ENCODE measurements around the gene GABPB1.

GABPB1 gene

DNA sequence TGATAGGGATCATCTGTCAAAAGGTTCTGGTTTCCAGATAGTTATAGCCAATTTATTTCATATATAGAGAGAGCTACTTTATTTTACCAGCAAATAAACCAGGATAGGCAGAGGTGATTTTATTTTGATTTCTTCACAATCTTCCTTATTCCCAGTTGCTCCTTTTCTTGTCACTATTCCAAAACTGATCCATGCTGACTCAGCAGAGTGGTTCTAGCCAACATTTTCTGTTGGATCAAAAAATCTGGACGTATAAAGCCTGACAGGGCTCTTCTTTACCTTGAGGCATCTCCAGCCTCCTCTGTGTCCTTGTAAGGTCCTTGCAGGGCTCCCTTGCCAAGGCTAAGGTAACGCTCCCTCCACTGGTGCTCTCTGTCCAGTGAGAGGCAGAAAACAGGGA lies 105.3 kb downstream of the GABPB1 start:
- CTCF ChIA-PET, result interaction anchor here (1.0 to 3.3 kb wide), 5 partner anchors 9 to 21 kb away, joined by 3 to 20 read pairs (median 4); no protein-coding TSS in a partner anchor
- 95% methylated on average over 2 of the region's 2 CpGs for WGBS (ENCODE audit: insufficient coverage)

DNA sequence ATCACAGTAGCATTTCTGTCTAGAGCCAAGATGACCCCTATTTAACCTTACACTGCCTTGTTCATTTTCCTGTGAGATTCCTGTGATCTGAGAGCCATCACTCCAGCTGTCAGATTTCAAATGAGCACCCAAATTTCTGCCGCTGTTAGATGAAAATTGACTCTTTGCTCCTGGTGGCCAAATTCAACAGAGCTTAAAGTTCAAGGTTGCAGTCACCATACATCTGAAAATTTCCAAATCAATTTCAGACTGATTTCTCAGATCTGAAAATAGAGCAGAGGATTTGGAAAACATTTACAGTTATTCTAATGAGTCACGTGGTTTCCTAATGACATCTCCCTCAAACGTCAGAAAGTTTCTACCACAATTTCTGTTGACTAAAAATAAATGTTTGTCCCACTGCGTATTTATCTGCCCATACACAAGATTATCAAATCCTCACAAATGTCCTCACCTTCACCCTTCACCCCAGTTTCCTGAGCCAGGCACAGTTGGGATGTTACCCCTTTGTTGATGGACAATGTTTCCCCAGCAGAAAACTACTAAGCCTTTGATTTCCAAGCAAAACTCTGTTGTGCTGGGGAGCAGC lies 105.9 kb downstream of the GABPB1 start:
- no peak overlapping the region for H3K27ac ChIP-seq (ENCODE audit: insufficient read depth in 1 of 2, low read depth in 1 of 2, low read length in 2 of 2, poor library complexity in 1 of 2, severe bottlenecking in 2 of 2)
- H3K36me3 ChIP-seq (ENCODE audit: control insufficient read depth in 4 of 4, insufficient read depth in 4 of 4, low read length in 3 of 4), result peaks cover 0 to 3% (median 0%) of the 10 kb centered on the region in 4 experiments
- H3K9me3 ChIP-seq (ENCODE audit: control extremely low read depth in 1 of 5, control insufficient read depth in 4 of 5, insufficient read depth in 2 of 5, low read depth in 1 of 5, low read length in 4 of 5), result no peaks in the 10 kb centered on the region
- H3K4me3 ChIP-seq (ENCODE audit: control insufficient read depth in 1 of 7, extremely low read depth in 1 of 7, insufficient read depth in 4 of 7, low read depth in 2 of 7, low read length in 6 of 7), result no peak overlapping the region
- DNase-seq, result peak in 2 of 3 donors; percentile 26 to 37
- CTCF ChIA-PET, result interaction anchor here (0.9 to 3.3 kb wide), 5 partner anchors 9 to 38 kb away, joined by 3 to 20 read pairs (median 4); no protein-coding TSS in a partner anchor
- WGBS (ENCODE audit: insufficient coverage), result 63% methylated on average over 4 of the region's 4 CpGs
- no peaks in the 10 kb centered on the region for H3K27me3 ChIP-seq (replicated peaks in 2 of 5; ENCODE audit: control insufficient read depth in 4 of 5, insufficient read depth in 5 of 5, low read length in 4 of 5)
- POLR2A ChIA-PET, result interaction anchor here (0.8 to 1.1 kb wide), 3 partner anchors 11 to 13 kb away, joined by 4 to 7 read pairs (median 5); no protein-coding TSS in a partner anchor
- peaks cover 8 to 33% (median 25%) of the 10 kb centered on the region in 4 experiments for H3K4me1 ChIP-seq (ENCODE audit: control extremely low read depth in 1 of 4, control insufficient read depth in 4 of 4, insufficient read depth in 4 of 4, low read length in 3 of 4)

More for the DNA sequence above, 105.3 kb downstream of the GABPB1 start:
- H3K4me1 ChIP-seq (ENCODE audit: control extremely low read depth in 1 of 4, control insufficient read depth in 4 of 4, insufficient read depth in 4 of 4, low read length in 3 of 4), result peaks cover 8 to 33% (median 25%) of the 10 kb centered on the region in 4 experiments
- H3K9me3 ChIP-seq (ENCODE audit: control extremely low read depth in 1 of 5, control insufficient read depth in 4 of 5, insufficient read depth in 2 of 5, low read depth in 1 of 5, low read length in 4 of 5), result no peaks in the 10 kb centered on the region
- POLR2A ChIA-PET, result interaction anchor here (0.8 to 1.0 kb wide), 2 partner anchors 12 to 13 kb away, joined by 4 to 5 read pairs; no protein-coding TSS in a partner anchor
- DNase-seq, result no peak
- no peak overlapping the region for H3K4me3 ChIP-seq (ENCODE audit: control insufficient read depth in 1 of 7, extremely low read depth in 1 of 7, insufficient read depth in 4 of 7, low read depth in 2 of 7, low read length in 6 of 7)
- no peak overlapping the region for H3K27ac ChIP-seq (ENCODE audit: insufficient read depth in 1 of 2, low read depth in 1 of 2, low read length in 2 of 2, poor library complexity in 1 of 2, severe bottlenecking in 2 of 2)
- H3K36me3 ChIP-seq (ENCODE audit: control insufficient read depth in 4 of 4, insufficient read depth in 4 of 4, low read length in 3 of 4), result peaks cover 0 to 3% (median 0%) of the 10 kb centered on the region in 4 experiments
- H3K27me3 ChIP-seq (replicated peaks in 2 of 5; ENCODE audit: control insufficient read depth in 4 of 5, insufficient read depth in 5 of 5, low read length in 4 of 5), result no peaks in the 10 kb centered on the region

DNA sequence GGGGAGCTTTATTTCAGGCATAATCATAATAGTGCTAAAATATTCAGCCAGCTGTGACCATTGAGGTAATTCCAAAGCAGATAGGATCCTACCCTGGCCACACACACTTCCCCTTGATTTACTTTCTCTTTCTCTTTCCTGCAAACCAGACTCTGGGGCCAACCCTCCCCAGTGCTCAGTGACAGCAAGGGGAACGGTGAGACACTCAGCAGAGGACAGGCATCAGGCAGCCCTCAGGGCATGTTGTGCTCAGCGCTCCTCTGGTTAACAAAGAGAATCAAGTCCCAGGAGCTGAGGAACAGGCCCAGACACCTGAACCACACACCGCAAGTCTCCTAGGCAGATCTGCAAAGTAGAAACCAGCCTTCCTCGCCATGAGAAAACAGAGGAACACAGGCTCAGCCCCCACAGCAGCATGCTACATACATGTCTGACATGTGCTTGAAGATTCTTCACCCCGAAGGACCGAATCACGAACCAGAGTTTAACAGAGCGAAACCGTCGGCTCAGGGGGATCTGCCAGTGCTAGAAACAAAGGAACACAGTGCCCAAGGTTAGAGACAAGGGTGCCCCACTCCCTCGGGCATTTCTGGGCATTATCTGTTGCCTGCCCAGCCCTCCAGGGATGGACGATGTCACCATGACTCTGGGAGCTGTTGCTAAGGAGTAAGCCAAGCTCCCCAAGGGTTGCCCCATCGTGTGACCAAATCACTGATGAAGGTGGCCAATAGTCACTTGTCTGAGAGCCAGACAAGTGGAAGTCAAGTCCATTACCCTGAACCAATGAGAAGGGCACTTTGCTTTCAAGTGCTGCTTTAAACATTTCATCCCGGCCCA lies 107.0 kb downstream of the GABPB1 start:
- ChIA-PET POLR2A (interaction anchor here (1.1 to 1.3 kb wide), 2 partner anchors 12 to 13 kb away, joined by 7 read pairs; no protein-coding TSS in a partner anchor), CTCF (interaction anchor here (0.9 to 3.3 kb wide), 3 partner anchors 8 to 39 kb away, joined by 3 to 20 read pairs (median 20); no protein-coding TSS in a partner anchor)
- H3K4me1 ChIP-seq (ENCODE audit: control extremely low read depth in 1 of 4, control insufficient read depth in 4 of 4, insufficient read depth in 4 of 4, low read length in 3 of 4), result peaks cover 8 to 33% (median 25%) of the 10 kb centered on the region in 4 experiments
- H3K4me3 ChIP-seq (ENCODE audit: control insufficient read depth in 1 of 7, extremely low read depth in 1 of 7, insufficient read depth in 4 of 7, low read depth in 2 of 7, low read length in 6 of 7), result peak overlapping the region in 5 of 7 experiments; percentile 7 to 50 (median 12)
- WGBS (ENCODE audit: insufficient coverage), result 93% methylated on average over 12 of the region's 14 CpGs
- peak; percentile 41 to 86 (median 71) for DNase-seq
- no peaks in the 10 kb centered on the region for H3K27me3 ChIP-seq (replicated peaks in 2 of 5; ENCODE audit: control insufficient read depth in 4 of 5, insufficient read depth in 5 of 5, low read length in 4 of 5)
- H3K36me3 ChIP-seq (ENCODE audit: control insufficient read depth in 4 of 4, insufficient read depth in 4 of 4, low read length in 3 of 4), result peaks cover 0 to 3% (median 0%) of the 10 kb centered on the region in 4 experiments
- peak overlapping the region in 1 of 2 experiments; percentile 52 for H3K27ac ChIP-seq (ENCODE audit: insufficient read depth in 1 of 2, low read depth in 1 of 2, low read length in 2 of 2, poor library complexity in 1 of 2, severe bottlenecking in 2 of 2)
- H3K9me3 ChIP-seq (ENCODE audit: control extremely low read depth in 1 of 5, control insufficient read depth in 4 of 5, insufficient read depth in 2 of 5, low read depth in 1 of 5, low read length in 4 of 5), result no peaks in the 10 kb centered on the region

DNA sequence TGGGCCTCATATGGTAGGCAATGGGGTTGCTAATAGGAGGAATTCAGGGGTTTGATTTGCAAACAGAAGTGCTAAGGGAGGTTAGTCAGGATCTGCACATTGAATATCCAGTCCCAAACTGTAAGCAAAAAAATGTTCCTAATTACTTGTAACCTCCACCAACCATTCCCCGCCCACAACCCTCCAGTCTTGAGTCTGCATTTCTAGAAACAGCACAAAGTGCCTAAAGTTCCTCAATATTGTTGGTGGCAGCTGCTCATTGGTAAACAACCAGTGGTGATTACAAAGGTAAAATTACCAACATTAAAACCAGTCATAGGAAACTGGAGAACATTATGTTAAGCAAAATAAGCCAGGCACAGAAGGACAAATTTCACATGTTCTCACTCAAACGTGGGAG lies 108.4 kb downstream of the GABPB1 start:
- Histone ChIP-seq H3K9me3 (ENCODE audit: control extremely low read depth in 1 of 5, control insufficient read depth in 4 of 5, insufficient read depth in 2 of 5, low read depth in 1 of 5, low read length in 4 of 5) (no peaks in the 10 kb centered on the region), H3K4me3 (ENCODE audit: control insufficient read depth in 1 of 7, extremely low read depth in 1 of 7, insufficient read depth in 4 of 7, low read depth in 2 of 7, low read length in 6 of 7) (no peak overlapping the region), H3K27ac (ENCODE audit: insufficient read depth in 1 of 2, low read depth in 1 of 2, low read length in 2 of 2, poor library complexity in 1 of 2, severe bottlenecking in 2 of 2) (no peak overlapping the region), H3K36me3 (ENCODE audit: control insufficient read depth in 4 of 4, insufficient read depth in 4 of 4, low read length in 3 of 4) (peaks cover 0 to 6% (median 0%) of the 10 kb centered on the region in 4 experiments), H3K27me3 (replicated peaks in 2 of 5; ENCODE audit: control insufficient read depth in 4 of 5, insufficient read depth in 5 of 5, low read length in 4 of 5) (no peaks in the 10 kb centered on the region), H3K4me1 (ENCODE audit: control extremely low read depth in 1 of 4, control insufficient read depth in 4 of 4, insufficient read depth in 4 of 4, low read length in 3 of 4) (peaks cover 8 to 33% (median 25%) of the 10 kb centered on the region in 4 experiments)
- 85% methylated on average over 2 of the region's 2 CpGs for WGBS (ENCODE audit: insufficient coverage)
- no peak for DNase-seq
- ChIA-PET POLR2A (no interaction called here), CTCF (interaction anchor here (1.0 kb wide), 1 partner anchor 18 kb away, joined by 3 read pairs; no protein-coding TSS in a partner anchor)

DNA sequence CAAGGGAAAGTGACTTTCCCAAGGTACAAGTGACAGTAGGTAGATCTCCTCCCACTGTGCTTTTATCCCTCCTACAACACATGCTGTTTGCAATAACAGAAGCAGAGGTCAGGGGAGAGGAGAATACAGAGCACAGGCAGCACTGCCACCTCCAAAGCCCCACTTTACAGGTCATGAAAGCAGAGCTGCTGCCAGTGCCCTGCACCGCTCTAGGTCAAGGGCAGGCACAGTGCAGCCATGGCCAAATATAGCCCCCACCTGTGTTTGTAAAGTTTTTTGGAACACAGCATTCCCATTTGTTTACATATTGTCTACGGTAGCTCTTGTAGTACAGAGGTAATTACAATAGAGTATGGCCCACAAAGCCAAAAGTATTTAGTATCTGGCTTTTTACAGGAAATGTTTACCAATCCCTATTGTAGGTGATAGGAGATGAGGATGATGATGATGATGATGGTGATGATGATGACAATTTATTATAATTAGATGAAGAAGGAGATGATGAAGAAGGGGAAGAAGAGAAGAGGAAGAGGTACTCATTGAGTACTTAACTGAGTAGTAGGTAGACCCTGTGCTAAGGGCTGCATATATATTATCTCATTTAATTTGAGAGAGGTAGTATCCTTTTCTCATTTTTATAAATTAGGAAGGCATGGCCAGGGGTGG lies 109.9 kb downstream of the GABPB1 start:
- POLR2A ChIA-PET, result interaction anchor here (0.9 kb wide), 1 partner anchor 15 kb away, joined by 3 read pairs; no protein-coding TSS in a partner anchor
- Histone ChIP-seq H3K27me3 (replicated peaks in 2 of 5; ENCODE audit: control insufficient read depth in 4 of 5, insufficient read depth in 5 of 5, low read length in 4 of 5) (no peaks in the 10 kb centered on the region), H3K9me3 (ENCODE audit: control extremely low read depth in 1 of 5, control insufficient read depth in 4 of 5, insufficient read depth in 2 of 5, low read depth in 1 of 5, low read length in 4 of 5) (no peaks in the 10 kb centered on the region), H3K36me3 (ENCODE audit: control insufficient read depth in 4 of 4, insufficient read depth in 4 of 4, low read length in 3 of 4) (peaks cover 0 to 6% (median 0%) of the 10 kb centered on the region in 4 experiments), H3K4me3 (ENCODE audit: control insufficient read depth in 1 of 7, extremely low read depth in 1 of 7, insufficient read depth in 4 of 7, low read depth in 2 of 7, low read length in 6 of 7) (no peak overlapping the region), H3K27ac (ENCODE audit: insufficient read depth in 1 of 2, low read depth in 1 of 2, low read length in 2 of 2, poor library complexity in 1 of 2, severe bottlenecking in 2 of 2) (no peak overlapping the region), H3K4me1 (ENCODE audit: control extremely low read depth in 1 of 4, control insufficient read depth in 4 of 4, insufficient read depth in 4 of 4, low read length in 3 of 4) (peaks cover 8 to 33% (median 25%) of the 10 kb centered on the region in 4 experiments)
- CTCF ChIA-PET, result interaction anchor here (2.1 to 2.6 kb wide), 2 partner anchors 10 to 15 kb away, joined by 10 to 16 read pairs; no protein-coding TSS in a partner anchor
- 100% methylated on average over 1 of the region's 2 CpGs for WGBS (ENCODE audit: insufficient coverage)
- no peak for DNase-seq

DNA sequence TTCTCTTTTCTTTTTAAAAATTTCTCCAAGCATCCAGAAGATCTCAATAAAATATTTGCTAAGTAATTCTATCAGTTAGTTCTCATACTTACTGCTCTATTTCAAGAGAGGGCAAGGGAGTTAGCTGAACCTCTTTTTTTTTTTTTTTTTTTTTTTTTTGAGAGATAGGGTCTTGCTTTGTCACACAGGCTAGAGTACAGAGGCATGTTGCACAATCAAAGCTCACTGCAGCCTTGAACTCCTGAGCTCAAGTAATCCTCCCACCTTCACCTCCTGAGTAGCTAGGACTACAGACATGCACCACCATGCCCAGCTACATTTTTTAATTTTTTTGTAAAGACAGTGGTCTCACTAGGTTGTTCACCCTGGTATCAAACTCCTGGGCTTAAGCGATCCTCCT lies 110.8 kb downstream of the GABPB1 start:
- ChIA-PET POLR2A (interaction anchor here (0.9 kb wide), 1 partner anchor 16 kb away, joined by 3 read pairs; no protein-coding TSS in a partner anchor), CTCF (interaction anchor here (1.4 to 2.6 kb wide), 3 partner anchors 11 to 16 kb away, joined by 3 to 16 read pairs (median 10); no protein-coding TSS in a partner anchor)
- 100% methylated on average over 1 of the region's 1 CpG for WGBS (ENCODE audit: insufficient coverage)
- no peaks in the 10 kb centered on the region for H3K9me3 ChIP-seq (ENCODE audit: control extremely low read depth in 1 of 5, control insufficient read depth in 4 of 5, insufficient read depth in 2 of 5, low read depth in 1 of 5, low read length in 4 of 5)
- no peak for DNase-seq
- H3K4me3 ChIP-seq (ENCODE audit: control insufficient read depth in 1 of 7, extremely low read depth in 1 of 7, insufficient read depth in 4 of 7, low read depth in 2 of 7, low read length in 6 of 7), result no peak overlapping the region
- H3K36me3 ChIP-seq (ENCODE audit: control insufficient read depth in 4 of 4, insufficient read depth in 4 of 4, low read length in 3 of 4), result peaks cover 0 to 6% (median 0%) of the 10 kb centered on the region in 4 experiments
- no peaks in the 10 kb centered on the region for H3K27me3 ChIP-seq (replicated peaks in 2 of 5; ENCODE audit: control insufficient read depth in 4 of 5, insufficient read depth in 5 of 5, low read length in 4 of 5)
- peaks cover 6 to 26% (median 18%) of the 10 kb centered on the region in 4 experiments for H3K4me1 ChIP-seq (ENCODE audit: control extremely low read depth in 1 of 4, control insufficient read depth in 4 of 4, insufficient read depth in 4 of 4, low read length in 3 of 4)
- H3K27ac ChIP-seq (ENCODE audit: insufficient read depth in 1 of 2, low read depth in 1 of 2, low read length in 2 of 2, poor library complexity in 1 of 2, severe bottlenecking in 2 of 2), result no peak overlapping the region
